ENCODE measurements around the gene APBA1. TPM values are rescaled to one million over a fixed set of nuclear protein-coding genes. Genes with fewer than 3 reads are reported as not detected.

APBA1 gene
- total RNA-seq, 1 experiment from 2014 or later: 1.8 TPM

DNA sequence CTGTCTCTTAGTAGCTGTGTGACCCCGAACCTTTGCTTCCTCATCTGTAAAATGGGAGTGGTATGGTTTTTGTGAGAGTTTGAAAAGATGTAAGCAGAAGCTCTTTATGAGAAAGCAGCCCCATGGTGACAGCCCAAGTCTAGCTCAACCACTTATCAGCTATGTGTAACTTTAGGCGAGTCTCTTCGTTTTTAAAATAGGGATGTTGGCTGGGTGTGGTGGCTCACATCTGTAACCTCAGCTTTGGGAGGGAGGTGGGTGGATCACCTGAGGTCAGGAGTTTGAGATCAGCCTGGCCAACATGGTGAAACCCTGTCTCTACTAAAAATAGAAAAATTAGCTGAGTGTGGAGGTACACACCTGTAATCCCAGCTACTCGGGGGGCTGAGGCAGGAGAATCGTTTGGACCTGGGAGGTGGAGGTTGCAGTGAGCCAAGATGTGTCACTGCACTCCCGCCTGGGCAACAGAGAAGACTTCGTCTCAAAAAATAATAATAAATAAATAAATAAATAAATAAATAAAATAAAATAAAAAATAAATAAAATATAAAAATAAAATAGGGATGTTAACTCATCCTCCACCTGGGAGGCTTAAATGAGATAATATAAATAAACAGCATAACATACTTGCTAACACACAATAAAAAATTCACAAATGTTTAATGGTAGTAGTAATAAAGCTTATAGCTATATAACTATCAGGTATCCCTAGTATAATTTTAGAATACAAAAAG, 71.7 kb downstream of the APBA1 start:
- Histone ChIP-seq H3K9me3 (ENCODE audit: control insufficient read depth, low read depth, low read length) (no peaks in the 10 kb centered on the region), H2BK12ac (ENCODE audit: insufficient read length, low read depth, low read length) (no peak overlapping the region), H4K20me1 (ENCODE audit: control insufficient read depth, insufficient read depth, insufficient read length) (no peaks in the 10 kb centered on the region), H3K79me1 (ENCODE audit: insufficient read depth, low read depth, low read length, poor library complexity, severe bottlenecking) (no peaks in the 10 kb centered on the region), H2BK20ac (ENCODE audit: low read depth, low read length, poor library complexity, severe bottlenecking) (no peak overlapping the region), H3K4me2 (ENCODE audit: insufficient read depth, insufficient read length, low read length) (no peak overlapping the region), H2AFZ (ENCODE audit: low read length) (no peak overlapping the region), H3K23me2 (ENCODE audit: insufficient read length, low read depth, low read length, poor library complexity, severe bottlenecking) (no peaks in the 10 kb centered on the region), H3K14ac (ENCODE audit: insufficient read depth, low read length) (no peak overlapping the region), H3K4me1 (ENCODE audit: insufficient read depth, low read length) (no peaks in the 10 kb centered on the region), H3K18ac (ENCODE audit: insufficient read length, low read depth, low read length) (no peak overlapping the region), H3K9ac (ENCODE audit: extremely low read depth, insufficient read length, low read length) (no peak overlapping the region), H3K27me3 (ENCODE audit: insufficient read depth, low read length) (no peaks in the 10 kb centered on the region), H4K8ac (replicated peaks; ENCODE audit: insufficient read length, low read depth, low read length) (no peak overlapping the region), H3K27ac (ENCODE audit: insufficient read length, low read depth, low read length) (no peak overlapping the region), H3K56ac (ENCODE audit: insufficient read length, low read depth, low read length) (no peak overlapping the region), H3K23ac (ENCODE audit: insufficient read length, low read depth, low read length) (no peak overlapping the region), H3T11ph (ENCODE audit: low read length) (no peak overlapping the region), H2BK5ac (ENCODE audit: insufficient read length, low read length) (no peak overlapping the region), H2BK15ac (ENCODE audit: low read depth, low read length) (no peak overlapping the region), H3K79me2 (ENCODE audit: insufficient read depth, low read length) (no peaks in the 10 kb centered on the region), H3K4ac (ENCODE audit: low read depth, low read length) (no peak overlapping the region), H4K91ac (ENCODE audit: insufficient read length, low read depth, low read length) (no peak overlapping the region), H2BK120ac (ENCODE audit: low read depth, low read length, poor library complexity, severe bottlenecking) (no peak overlapping the region), H4K5ac (ENCODE audit: insufficient read length, low read depth, low read length) (no peak overlapping the region), H2AK5ac (ENCODE audit: insufficient read length, low read length) (no peak overlapping the region)
- TF ChIP-seq, protein P1, sequence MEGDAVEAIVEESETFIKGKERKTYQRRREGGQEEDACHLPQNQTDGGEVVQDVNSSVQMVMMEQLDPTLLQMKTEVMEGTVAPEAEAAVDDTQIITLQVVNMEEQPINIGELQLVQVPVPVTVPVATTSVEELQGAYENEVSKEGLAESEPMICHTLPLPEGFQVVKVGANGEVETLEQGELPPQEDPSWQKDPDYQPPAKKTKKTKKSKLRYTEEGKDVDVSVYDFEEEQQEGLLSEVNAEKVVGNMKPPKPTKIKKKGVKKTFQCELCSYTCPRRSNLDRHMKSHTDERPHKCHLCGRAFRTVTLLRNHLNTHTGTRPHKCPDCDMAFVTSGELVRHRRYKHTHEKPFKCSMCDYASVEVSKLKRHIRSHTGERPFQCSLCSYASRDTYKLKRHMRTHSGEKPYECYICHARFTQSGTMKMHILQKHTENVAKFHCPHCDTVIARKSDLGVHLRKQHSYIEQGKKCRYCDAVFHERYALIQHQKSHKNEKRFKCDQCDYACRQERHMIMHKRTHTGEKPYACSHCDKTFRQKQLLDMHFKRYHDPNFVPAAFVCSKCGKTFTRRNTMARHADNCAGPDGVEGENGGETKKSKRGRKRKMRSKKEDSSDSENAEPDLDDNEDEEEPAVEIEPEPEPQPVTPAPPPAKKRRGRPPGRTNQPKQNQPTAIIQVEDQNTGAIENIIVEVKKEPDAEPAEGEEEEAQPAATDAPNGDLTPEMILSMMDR (conservative IDR thresholded peaks at IDR 0.05): no peak
- no peak for DNase-seq
- no peaks in the 10 kb centered on the region for H3K4me1 Mint-ChIP-seq
- H3K27ac Mint-ChIP-seq: no peak overlapping the region
- no peak overlapping the region for H3K4me3 Mint-ChIP-seq
- H3K9me3 Mint-ChIP-seq: no peaks in the 10 kb centered on the region
- no peaks in the 10 kb centered on the region for H3K27me3 Mint-ChIP-seq (ENCODE audit: low read depth)
- WGBS (ENCODE audit: extremely low coverage, insufficient read length, low lambda C conversion rate): no CpG with 5 or more reads among the region's 7 CpGs
- H3K36me3 Mint-ChIP-seq (ENCODE audit: insufficient read depth in 1 of 3, low read depth in 3 of 3): no peaks in the 10 kb centered on the region

All from H9 (cell line).